WTC11 (cell line): ENCODE measurements around the gene APBB1. TPM values are rescaled to one million over a fixed set of nuclear protein-coding genes. Genes with fewer than 3 reads are reported as not detected.

ENCODE experiments used
- ATAC-seq: fragments of 200-7000 bp; cut with Tn5 transposase; 2 replicates; pipeline ENCODE4 v1.10.0; 2021; ENCODE audit warnings: mild to moderate bottlenecking, moderate library complexity
- CTCF ChIA-PET: fragments of 300-600 bp; sonication (Branson Sonifier 250); formaldehyde crosslinking; loops from one replicate; lab custom pipeline; 2021; ENCODE audit warnings: antibody characterized with exemption; lab: Charles Lee
- POLR2A ChIA-PET: fragments of 350-600 bp; sonication (Branson Sonifier 250); formaldehyde crosslinking; loops from one replicate; lab custom pipeline; 2021; ENCODE audit warnings: antibody characterized with exemption; lab: Charles Lee
- DNase-seq: peaks from one replicate; pipeline ENCODE4 v3.0.0; 2021; ENCODE audit warnings: low spot score
- H3K27ac Mint-ChIP-seq: 2 replicates; pipeline ENCODE4 v1.8.0; 2021; ENCODE audit warnings: mixed read lengths
- H3K27me3 Mint-ChIP-seq: 2 replicates; pipeline ENCODE4 v1.8.0; 2021; ENCODE audit warnings: low read depth, mild to moderate bottlenecking, moderate library complexity, mixed read lengths
- H3K36me3 Mint-ChIP-seq: 2 replicates; pipeline ENCODE4 v1.8.0; 2021; ENCODE audit warnings: mixed read lengths
- H3K4me1 Mint-ChIP-seq: 2 replicates; pipeline ENCODE4 v1.8.0; 2022; ENCODE audit warnings: mixed read lengths
- H3K4me3 Mint-ChIP-seq: 2 replicates; pipeline ENCODE4 v1.8.0; 2021; ENCODE audit warnings: mild to moderate bottlenecking, moderate library complexity, mixed read lengths
- H3K9me3 Mint-ChIP-seq: 2 replicates; pipeline ENCODE4 v1.8.0; 2021; ENCODE audit warnings: mixed read lengths
- CDX4 ChIP-seq: fragments of 250-450 bp; sonication (Bioruptor Pico); IDR thresholded peaks from 2 replicates; pipeline ENCODE4 v1.9.0; 2021; ENCODE audit warnings: moderate library complexity, mild to moderate bottlenecking, inconsistent platforms, borderline replicate concordance
- CREM ChIP-seq: sonication (generic); formaldehyde crosslinking; IDR thresholded peaks from 2 replicates; pipeline ENCODE4 v1.8.1; 2022; ENCODE audit warnings: mild to moderate bottlenecking, missing genetic modification reagents, moderate library complexity
- CTCF ChIP-seq: fragments of 200-600 bp; IDR thresholded peaks from 2 replicates; pipeline ENCODE4 v1.8.0; 2022; ENCODE audit warnings: antibody characterized with exemption
- E2F1 ChIP-seq: sonication (generic); formaldehyde crosslinking; IDR thresholded peaks from 2 replicates; pipeline ENCODE4 v1.8.0; 2022; ENCODE audit warnings: mild to moderate bottlenecking, missing genetic modification reagents
- ELF4 ChIP-seq: sonication (generic); formaldehyde crosslinking; IDR thresholded peaks from 2 replicates; pipeline ENCODE4 v1.8.1; 2022; ENCODE audit warnings: low read depth, mild to moderate bottlenecking, moderate library complexity, missing genetic modification reagents
- EMX1 ChIP-seq: fragments of 250-450 bp; sonication (Bioruptor Pico); IDR thresholded peaks from 2 replicates; pipeline ENCODE4 v1.8.0; 2021; ENCODE audit warnings: mild to moderate bottlenecking
- ESRRA ChIP-seq: sonication (generic); formaldehyde crosslinking; IDR thresholded peaks from 2 replicates; pipeline ENCODE4 v1.8.1; 2022; ENCODE audit warnings: mild to moderate bottlenecking, missing genetic modification reagents, borderline replicate concordance
- FOXJ3 ChIP-seq: sonication (generic); formaldehyde crosslinking; IDR thresholded peaks from 2 replicates; pipeline ENCODE4 v1.9.0; 2021; ENCODE audit warnings: missing genetic modification reagents, mild to moderate bottlenecking, borderline replicate concordance
- FOXP1 ChIP-seq: sonication (generic); formaldehyde crosslinking; IDR thresholded peaks from 2 replicates; pipeline ENCODE4 v1.8.0; 2022; ENCODE audit warnings: missing genetic modification reagents, mild to moderate bottlenecking, moderate library complexity, borderline replicate concordance
- FOXP4 ChIP-seq: sonication (generic); formaldehyde crosslinking; IDR thresholded peaks from 2 replicates; pipeline ENCODE4 v1.8.0; 2022; ENCODE audit warnings: mild to moderate bottlenecking, missing genetic modification reagents
- HMGA2 ChIP-seq: fragments of 250-450 bp; sonication (Bioruptor Pico); IDR thresholded peaks from 2 replicates; pipeline ENCODE4 v1.4.0; 2021; ENCODE audit warnings: mild to moderate bottlenecking, moderate library complexity
- IRF1 ChIP-seq: sonication (generic); formaldehyde crosslinking; IDR thresholded peaks from 2 replicates; pipeline ENCODE4 v1.8.0; 2023; ENCODE audit warnings: missing genetic modification reagents
- IRF2 ChIP-seq: sonication (generic); formaldehyde crosslinking; IDR thresholded peaks from 2 replicates; pipeline ENCODE4 v1.8.0; 2022; ENCODE audit warnings: low read depth, missing genetic modification reagents, borderline replicate concordance
- JUN ChIP-seq: sonication (generic); formaldehyde crosslinking; IDR thresholded peaks from 2 replicates; pipeline ENCODE4 v1.8.0; 2023; ENCODE audit warnings: mild to moderate bottlenecking, missing genetic modification reagents
- KAT7 ChIP-seq: sonication (generic); formaldehyde crosslinking; IDR thresholded peaks from 2 replicates; pipeline ENCODE4 v1.8.1; 2023; ENCODE audit warnings: missing genetic modification reagents, mild to moderate bottlenecking, borderline replicate concordance
- NFATC4 ChIP-seq: fragments of 250-450 bp; sonication (Bioruptor Pico); IDR thresholded peaks from 2 replicates; pipeline ENCODE4 v1.9.0; 2021; ENCODE audit warnings: mild to moderate bottlenecking
- TP53 ChIP-seq: sonication (generic); formaldehyde crosslinking; IDR thresholded peaks from 2 replicates; pipeline ENCODE4 v1.8.1; 2023; ENCODE audit warnings: mild to moderate bottlenecking, missing genetic modification reagents
- USF2 ChIP-seq: sonication (generic); formaldehyde crosslinking; IDR thresholded peaks from 2 replicates; pipeline ENCODE4 v1.8.1; 2023; ENCODE audit warnings: mild to moderate bottlenecking, missing genetic modification reagents, moderate library complexity
- ZNF121 ChIP-seq: sonication (generic); formaldehyde crosslinking; IDR thresholded peaks from 2 replicates; pipeline ENCODE4 v1.8.0; 2023; ENCODE audit warnings: missing genetic modification reagents
- total RNA-seq: library from RNA; stranded (reverse); gene quantifications from 3 replicates; pipeline ENCODE4 v1.2.3, GENCODE V29; 2021

APBB1 gene
- total RNA-seq, 1 experiment from 2014 or later: 32.1 TPM

GRCh38 chr11:6377902-6378639 lies 40.8 kb downstream of the APBB1 start:
- ATAC-seq: no peak
- POLR2A ChIA-PET: interaction anchor here (1.7 to 2.2 kb wide), 2 partner anchors 91 to 103 kb away, joined by 7 read pairs; partner anchors contain the start of genes ARFIP2 and TIMM10B

GRCh38 chr11:6371825-6372224 lies 47.1 kb downstream of the APBB1 start:
- ATAC-seq: peak; percentile 48; the same call in 1 of the 2 replicates
- Mint-ChIP-seq H3K27ac (no peak overlapping the region), H3K36me3 (no peaks in the 10 kb centered on the region), H3K4me3 (no peak overlapping the region), H3K4me1 (peaks cover 4% of the 10 kb centered on the region), H3K27me3 (no peaks in the 10 kb centered on the region), H3K9me3 (no peaks in the 10 kb centered on the region)
- ChIA-PET CTCF (interaction anchor here (1.1 to 8.6 kb wide), 3 partner anchors 9 to 120 kb away, joined by 5 to 138 read pairs (median 6); no protein-coding TSS in a partner anchor), POLR2A (interaction anchor here (0.7 kb wide), 1 partner anchor 1171 kb away, joined by 3 read pairs; no protein-coding TSS in a partner anchor)
- TF ChIP-seq ZNF121 (CRISPR knock-in tag) (no peak), CDX4 (no peak)
- DNase-seq: no peak

More at GRCh38 chr11:6377902-6378639, 40.8 kb downstream of the APBB1 start:
- TF ChIP-seq NFATC4 (CRISPR knock-in tag) (no peak), USF2 (CRISPR knock-in tag) (no peak), CTCF (no peak), FOXP1 (CRISPR knock-in tag) (no peak), IRF2 (CRISPR knock-in tag) (no peak), TP53 (CRISPR knock-in tag) (no peak), KAT7 (CRISPR knock-in tag) (no peak), HMGA2 (CRISPR knock-in tag) (no peak)
- TF ChIP-seq, all 79 proteins: peak for 0
- CTCF ChIA-PET: interaction anchor here (1.0 to 8.6 kb wide), 24 partner anchors 10 to 244 kb away, joined by 3 to 342 read pairs (median 20); partner anchors contain the start of genes APBB1, ARFIP2, DNHD1 and HPX
- DNase-seq: no peak
- H3K36me3 Mint-ChIP-seq: no peaks in the 10 kb centered on the region
- H3K27me3 Mint-ChIP-seq: no peaks in the 10 kb centered on the region
- H3K9me3 Mint-ChIP-seq: no peaks in the 10 kb centered on the region
- H3K4me3 Mint-ChIP-seq: no peak overlapping the region
- no peak overlapping the region for H3K27ac Mint-ChIP-seq
- H3K4me1 Mint-ChIP-seq: peaks cover 13% of the 10 kb centered on the region

GRCh38 chr11:6365659-6366058 lies 53.2 kb downstream of the APBB1 start:
- no peak overlapping the region for H3K27ac Mint-ChIP-seq
- no peak overlapping the region for H3K4me3 Mint-ChIP-seq
- DNase-seq: no peak
- no peaks in the 10 kb centered on the region for H3K27me3 Mint-ChIP-seq
- H3K36me3 Mint-ChIP-seq: no peaks in the 10 kb centered on the region
- POLR2A ChIA-PET: interaction anchor here (0.5 kb wide), 1 partner anchor 81 kb away, joined by 3 read pairs; no protein-coding TSS in a partner anchor
- TF ChIP-seq JUN (CRISPR knock-in tag) (no peak), ESRRA (no peak), IRF1 (CRISPR knock-in tag) (no peak), ELF4 (CRISPR knock-in tag) (no peak), E2F1 (no peak), FOXJ3 (CRISPR knock-in tag) (no peak), EMX1 (CRISPR knock-in tag) (no peak), FOXP4 (CRISPR knock-in tag) (no peak), CREM (no peak)
- no peak for ATAC-seq
- CTCF ChIA-PET: interaction anchor here (0.7 to 1.3 kb wide), 3 partner anchors 12 to 78 kb away, joined by 3 to 5 read pairs (median 5); no protein-coding TSS in a partner anchor
- H3K4me1 Mint-ChIP-seq: peaks cover 4% of the 10 kb centered on the region; the same call in 1 of the 2 replicates
- no peaks in the 10 kb centered on the region for H3K9me3 Mint-ChIP-seq
